ENCODE results near the gene MLANA. TPM values are rescaled to one million over a fixed set of nuclear protein-coding genes. Genes with fewer than 3 reads are reported as not detected.

The MLANA gene
- total and polyA plus RNA-seq, 2 experiments from 2014 or later: not detected

DNA sequence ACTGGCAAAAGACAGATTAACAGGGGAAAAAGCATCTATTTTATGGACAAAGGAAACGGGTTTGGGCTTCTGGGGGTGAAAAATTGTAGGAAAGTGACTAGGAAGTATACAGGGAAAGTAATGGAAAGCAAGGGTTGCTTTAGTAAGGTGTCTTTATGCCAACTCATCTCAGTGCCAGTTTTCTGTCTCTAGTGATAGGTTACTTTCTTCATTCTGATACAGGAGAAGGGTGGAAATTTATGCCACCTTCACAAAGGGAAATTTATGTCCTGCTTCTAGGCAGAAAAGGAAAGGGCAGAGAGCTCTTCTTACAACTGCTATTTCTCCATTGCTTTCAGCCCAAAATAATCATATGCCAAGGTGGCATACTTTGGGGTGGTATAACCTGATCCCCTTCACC is 37.7 kb upstream of the MLANA start:
- Histone ChIP-seq H4K20me1 (ENCODE audit: insufficient read depth, poor library complexity, severe bottlenecking) (no peaks in the 10 kb centered on the region), H2AFZ (no peak overlapping the region), H3K27ac (no peak overlapping the region), H3K27me3 (no peaks in the 10 kb centered on the region), H3K4me1 (ENCODE audit: insufficient read depth) (no peaks in the 10 kb centered on the region), H3K9me2 (replicated peaks; ENCODE audit: insufficient read depth) (no peaks in the 10 kb centered on the region), H3K36me3 (replicated peaks; ENCODE audit: insufficient read depth, low read depth) (no peaks in the 10 kb centered on the region), H3K4me2 (no peak overlapping the region), H3K4me3 (no peak overlapping the region), H3K9me3 (ENCODE audit: low read depth) (no peaks in the 10 kb centered on the region), H3K79me2 (no peaks in the 10 kb centered on the region)
- TF ChIP-seq EZH2phosphoT487 (IDR thresholded peaks at IDR 0.05; ENCODE audit: low read depth, severe bottlenecking, unreplicated experiment): no peak
- no peak for TF ChIP-seq EZH2 (IDR thresholded peaks at IDR 0.05; ENCODE audit: borderline replicate concordance)
- TF ChIP-seq, protein P1, sequence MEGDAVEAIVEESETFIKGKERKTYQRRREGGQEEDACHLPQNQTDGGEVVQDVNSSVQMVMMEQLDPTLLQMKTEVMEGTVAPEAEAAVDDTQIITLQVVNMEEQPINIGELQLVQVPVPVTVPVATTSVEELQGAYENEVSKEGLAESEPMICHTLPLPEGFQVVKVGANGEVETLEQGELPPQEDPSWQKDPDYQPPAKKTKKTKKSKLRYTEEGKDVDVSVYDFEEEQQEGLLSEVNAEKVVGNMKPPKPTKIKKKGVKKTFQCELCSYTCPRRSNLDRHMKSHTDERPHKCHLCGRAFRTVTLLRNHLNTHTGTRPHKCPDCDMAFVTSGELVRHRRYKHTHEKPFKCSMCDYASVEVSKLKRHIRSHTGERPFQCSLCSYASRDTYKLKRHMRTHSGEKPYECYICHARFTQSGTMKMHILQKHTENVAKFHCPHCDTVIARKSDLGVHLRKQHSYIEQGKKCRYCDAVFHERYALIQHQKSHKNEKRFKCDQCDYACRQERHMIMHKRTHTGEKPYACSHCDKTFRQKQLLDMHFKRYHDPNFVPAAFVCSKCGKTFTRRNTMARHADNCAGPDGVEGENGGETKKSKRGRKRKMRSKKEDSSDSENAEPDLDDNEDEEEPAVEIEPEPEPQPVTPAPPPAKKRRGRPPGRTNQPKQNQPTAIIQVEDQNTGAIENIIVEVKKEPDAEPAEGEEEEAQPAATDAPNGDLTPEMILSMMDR (IDR thresholded peaks at IDR 0.05; ENCODE audit: poor library complexity): no peak
- DNase-seq (ENCODE audit: low spot score): no peak
- WGBS (ENCODE audit: low lambda C conversion rate, missing lambda C conversion rate): 81% methylated on average over 1 of the region's 1 CpG

DNA sequence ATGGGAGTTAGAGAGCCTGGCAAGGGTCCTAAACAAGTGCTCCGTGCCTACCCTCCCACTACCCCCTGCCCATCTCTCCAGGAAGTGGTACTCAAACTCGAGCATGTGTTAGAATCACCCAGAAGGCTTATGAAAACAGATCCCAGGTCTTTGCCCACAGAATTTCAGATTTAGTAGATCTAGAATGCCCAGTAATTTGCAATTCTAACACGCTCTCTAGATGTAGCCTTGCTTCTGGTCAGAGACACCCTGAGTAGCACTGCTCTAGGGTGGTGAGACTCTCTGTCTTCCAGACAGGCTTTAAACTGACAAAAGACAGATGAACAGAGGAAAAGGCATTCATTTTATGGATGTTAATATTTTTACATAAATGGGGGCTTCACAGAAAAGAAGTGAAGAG is 37.1 kb upstream of the MLANA start:
- WGBS (ENCODE audit: low lambda C conversion rate, missing lambda C conversion rate): 78% methylated on average over 3 of the region's 3 CpGs

DNA sequence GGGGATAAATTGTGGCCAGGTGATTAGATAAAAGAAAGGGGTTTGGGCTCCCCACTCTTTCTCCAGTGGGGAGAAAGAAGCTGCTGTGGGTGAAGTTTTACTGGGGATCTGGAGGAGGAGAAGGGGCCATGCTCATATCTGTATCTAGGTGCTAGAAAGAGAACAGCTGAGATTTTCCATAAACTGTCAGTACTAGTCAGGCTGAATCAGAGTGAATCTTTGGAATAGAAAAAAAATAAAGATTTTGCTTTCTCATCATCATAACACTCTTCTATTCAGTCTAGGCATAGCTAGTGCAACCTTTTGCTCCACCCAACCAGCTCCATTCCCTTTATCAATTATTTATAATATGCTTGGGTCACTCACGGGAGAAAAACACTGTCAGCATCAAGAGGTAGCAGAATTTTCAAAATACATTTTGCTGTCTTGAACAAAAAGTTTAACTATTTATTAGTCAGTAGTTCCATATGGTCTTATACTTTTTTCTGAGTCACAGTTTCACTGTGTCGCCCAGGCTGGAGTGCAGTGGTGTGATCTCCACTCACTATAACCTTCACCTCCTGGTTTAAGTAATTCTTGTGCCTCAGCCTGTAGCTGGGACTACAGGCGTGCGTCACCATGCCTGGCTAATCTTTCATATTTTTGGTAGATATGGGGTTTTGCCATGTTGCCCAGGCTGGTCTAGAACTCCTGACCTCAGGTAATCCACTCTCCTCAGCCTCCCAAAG is 36.5 kb upstream of the MLANA start:
- no peak overlapping the region for H3K27ac ChIP-seq
- TF ChIP-seq, protein P1 (IDR thresholded peaks at IDR 0.05; ENCODE audit: poor library complexity): no peak
- TF ChIP-seq EZH2 (IDR thresholded peaks at IDR 0.05; ENCODE audit: borderline replicate concordance) (no peak), EZH2phosphoT487 (IDR thresholded peaks at IDR 0.05; ENCODE audit: low read depth, severe bottlenecking, unreplicated experiment) (no peak)
- 96% methylated on average over 4 of the region's 4 CpGs for WGBS (ENCODE audit: low lambda C conversion rate, missing lambda C conversion rate)
- H3K36me3 ChIP-seq (replicated peaks; ENCODE audit: insufficient read depth, low read depth): no peaks in the 10 kb centered on the region
- H3K27me3 ChIP-seq: no peaks in the 10 kb centered on the region
- no peak for DNase-seq (ENCODE audit: low spot score)
- no peaks in the 10 kb centered on the region for H4K20me1 ChIP-seq (ENCODE audit: insufficient read depth, poor library complexity, severe bottlenecking)
- H3K9me3 ChIP-seq (ENCODE audit: low read depth): no peaks in the 10 kb centered on the region
- H3K9me2 ChIP-seq (replicated peaks; ENCODE audit: insufficient read depth): no peaks in the 10 kb centered on the region
- no peak overlapping the region for H3K4me2 ChIP-seq
- no peak overlapping the region for H2AFZ ChIP-seq
- H3K79me2 ChIP-seq: no peaks in the 10 kb centered on the region
- H3K4me3 ChIP-seq: no peak overlapping the region
- no peaks in the 10 kb centered on the region for H3K4me1 ChIP-seq (ENCODE audit: insufficient read depth)

More for the DNA sequence above, 37.1 kb upstream of the MLANA start:
- no peak for DNase-seq (ENCODE audit: low spot score)
- no peak for TF ChIP-seq EZH2phosphoT487 (IDR thresholded peaks at IDR 0.05; ENCODE audit: low read depth, severe bottlenecking, unreplicated experiment)
- TF ChIP-seq, protein P1 (IDR thresholded peaks at IDR 0.05; ENCODE audit: poor library complexity): no peak
- no peak for TF ChIP-seq EZH2 (IDR thresholded peaks at IDR 0.05; ENCODE audit: borderline replicate concordance)
- H3K4me2 ChIP-seq: no peak overlapping the region
- H3K4me1 ChIP-seq (ENCODE audit: insufficient read depth): no peaks in the 10 kb centered on the region
- H3K79me2 ChIP-seq: no peaks in the 10 kb centered on the region
- H3K4me3 ChIP-seq: no peak overlapping the region
- no peaks in the 10 kb centered on the region for H3K36me3 ChIP-seq (replicated peaks; ENCODE audit: insufficient read depth, low read depth)
- no peak overlapping the region for H2AFZ ChIP-seq
- no peaks in the 10 kb centered on the region for H3K9me2 ChIP-seq (replicated peaks; ENCODE audit: insufficient read depth)
- no peaks in the 10 kb centered on the region for H3K9me3 ChIP-seq (ENCODE audit: low read depth)
- no peaks in the 10 kb centered on the region for H4K20me1 ChIP-seq (ENCODE audit: insufficient read depth, poor library complexity, severe bottlenecking)
- H3K27ac ChIP-seq: no peak overlapping the region
- no peaks in the 10 kb centered on the region for H3K27me3 ChIP-seq
